ENCODE measurements around the gene ENTPD8. TPM values are rescaled to one million over a fixed set of nuclear protein-coding genes. Genes with fewer than 3 reads are reported as not detected.
"Not testable (repeated sequence)": the region's sequence is repeated elsewhere in the genome, so short reads cannot be mapped to it uniquely, and the experiment has no call there.

The ENTPD8 gene
- total and polyA plus RNA-seq, 2 donors: 0.14 to 3.8 TPM

DNA sequence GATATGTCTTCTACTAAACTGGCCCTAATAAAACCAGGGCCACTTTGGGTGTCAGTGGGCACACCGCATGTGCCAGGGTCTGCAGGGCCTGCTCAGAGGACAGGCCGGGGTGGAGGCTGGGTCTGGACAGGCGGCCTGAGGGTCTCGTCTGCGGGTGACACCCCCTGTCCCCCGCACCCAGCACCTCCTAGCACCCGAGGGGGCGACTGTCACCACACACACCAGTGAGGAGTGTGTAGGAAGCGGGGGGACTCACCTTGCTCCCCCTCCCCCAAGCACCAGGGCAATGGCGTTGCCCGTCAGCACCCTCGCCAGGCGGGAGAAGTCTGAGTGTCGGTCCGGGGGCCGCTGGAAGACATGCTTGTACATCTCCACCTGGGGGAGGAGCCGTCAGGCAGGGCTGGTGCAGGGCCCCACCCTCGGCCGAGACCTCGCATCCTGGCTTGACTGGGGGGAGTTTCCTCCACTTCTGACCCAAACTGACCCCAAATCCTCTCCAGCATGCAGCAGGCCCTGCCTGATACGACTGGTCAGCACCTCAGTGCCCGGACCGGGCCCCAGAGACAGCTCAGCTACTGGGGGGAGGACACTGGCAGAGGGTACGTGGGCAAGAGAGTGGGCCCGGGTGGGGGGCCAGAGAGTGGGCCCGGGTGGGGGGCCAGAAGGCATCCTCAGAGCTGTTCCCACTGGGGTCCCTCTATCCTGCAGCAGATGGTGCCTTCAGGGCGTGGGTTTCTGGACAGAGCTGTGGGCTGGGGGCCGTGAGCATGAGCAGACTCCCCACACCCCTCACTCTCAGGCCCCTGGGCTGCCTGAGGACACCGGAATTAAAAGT, 36.8 kb upstream of the ENTPD8 start:
- no peak overlapping the region for H3K27ac ChIP-seq (ENCODE audit: low read depth in 1 of 2, low read length in 1 of 2)
- no peaks in the 10 kb centered on the region for H3K36me3 ChIP-seq (ENCODE audit: control insufficient read depth in 2 of 2, insufficient read depth in 2 of 2, low read length in 1 of 2)
- peaks cover 0 to 3% of the 10 kb centered on the region in 2 donors for H3K4me1 ChIP-seq (ENCODE audit: control insufficient read depth in 2 of 2, insufficient read depth in 2 of 2, low read length in 2 of 2)
- no peak for DNase-seq (ENCODE audit: low read depth in 6 of 9, low spot score in 9 of 9)
- H3K27me3 ChIP-seq (ENCODE audit: control insufficient read depth in 2 of 2, insufficient read depth in 1 of 2, low read length in 1 of 2): peaks cover 0 to 8% of the 10 kb centered on the region in 2 donors
- peaks cover 3 to 25% of the 10 kb centered on the region in 2 donors for H3K9me3 ChIP-seq (ENCODE audit: control insufficient read depth in 2 of 2, insufficient read depth in 1 of 2, low read length in 1 of 2)
- 96% methylated on average over 29 of the region's 29 CpGs for WGBS
- no peak overlapping the region for H3K4me3 ChIP-seq (ENCODE audit: low read length in 2 of 2)

DNA sequence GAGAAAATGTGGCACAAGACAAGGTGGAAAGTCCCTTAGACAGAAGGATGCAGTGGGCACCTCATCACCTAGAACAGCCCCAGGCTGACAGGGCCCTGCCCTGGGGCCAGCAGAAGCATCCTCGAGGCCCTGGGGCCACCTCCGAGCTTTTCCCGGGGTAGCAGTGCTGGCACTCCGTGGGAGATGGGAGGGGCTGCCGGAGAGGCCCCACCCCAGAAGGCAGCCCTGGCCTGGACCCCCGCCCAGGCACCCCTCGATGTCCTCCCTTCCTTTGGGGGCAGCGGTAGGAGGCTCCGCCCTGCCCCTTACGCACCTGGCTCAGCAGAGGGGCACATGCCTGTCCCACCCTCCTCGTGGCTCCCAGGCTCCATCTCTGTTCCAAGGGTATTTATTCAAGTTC, 35.7 kb upstream of the ENTPD8 start:
- WGBS: 96% methylated on average over 11 of the region's 11 CpGs

DNA sequence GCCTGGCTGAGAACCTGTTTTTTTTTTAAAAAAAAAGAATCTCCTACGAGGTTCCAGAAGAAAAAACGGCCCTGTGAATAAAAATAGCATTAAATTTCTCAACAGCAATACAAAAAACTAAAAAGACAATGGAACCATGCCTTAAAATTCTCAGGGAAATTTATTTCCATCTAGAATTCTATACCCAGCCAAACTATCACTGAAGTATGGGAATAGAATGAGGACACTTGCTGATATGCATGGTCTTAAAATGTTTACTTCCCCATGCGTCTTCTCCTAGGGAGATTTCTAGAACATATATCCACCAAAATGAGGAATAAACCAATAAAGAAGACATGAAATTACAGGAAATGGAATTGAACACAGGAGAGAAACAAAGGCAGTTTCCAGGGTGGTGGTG, 34.5 kb upstream of the ENTPD8 start:
- no peak overlapping the region for H3K4me3 ChIP-seq (ENCODE audit: low read length in 2 of 2)
- 93% methylated on average over 3 of the region's 3 CpGs for WGBS
- H3K27ac ChIP-seq (ENCODE audit: low read depth in 1 of 2, low read length in 1 of 2): no peak overlapping the region
- peaks cover 0 to 5% of the 10 kb centered on the region in 2 donors for H3K27me3 ChIP-seq (ENCODE audit: control insufficient read depth in 2 of 2, insufficient read depth in 1 of 2, low read length in 1 of 2)
- peaks cover 0 to 3% of the 10 kb centered on the region in 2 donors for H3K4me1 ChIP-seq (ENCODE audit: control insufficient read depth in 2 of 2, insufficient read depth in 2 of 2, low read length in 2 of 2)
- peaks cover 3 to 29% of the 10 kb centered on the region in 2 donors for H3K9me3 ChIP-seq (ENCODE audit: control insufficient read depth in 2 of 2, insufficient read depth in 1 of 2, low read length in 1 of 2)
- no peak for DNase-seq (ENCODE audit: low read depth in 6 of 9, low spot score in 9 of 9)
- H3K36me3 ChIP-seq (ENCODE audit: control insufficient read depth in 2 of 2, insufficient read depth in 2 of 2, low read length in 1 of 2): no peaks in the 10 kb centered on the region

More for the DNA sequence above, 35.7 kb upstream of the ENTPD8 start:
- Histone ChIP-seq H3K27me3 (ENCODE audit: control insufficient read depth in 2 of 2, insufficient read depth in 1 of 2, low read length in 1 of 2) (peaks cover 0 to 4% of the 10 kb centered on the region in 2 donors), H3K27ac (ENCODE audit: low read depth in 1 of 2, low read length in 1 of 2) (no peak overlapping the region), H3K9me3 (ENCODE audit: control insufficient read depth in 2 of 2, insufficient read depth in 1 of 2, low read length in 1 of 2) (peaks cover 3 to 29% of the 10 kb centered on the region in 2 donors), H3K36me3 (ENCODE audit: control insufficient read depth in 2 of 2, insufficient read depth in 2 of 2, low read length in 1 of 2) (no peaks in the 10 kb centered on the region), H3K4me1 (ENCODE audit: control insufficient read depth in 2 of 2, insufficient read depth in 2 of 2, low read length in 2 of 2) (peaks cover 0 to under 1% of the 10 kb centered on the region in 2 donors), H3K4me3 (ENCODE audit: low read length in 2 of 2) (no peak overlapping the region)
- no peak for DNase-seq (ENCODE audit: low read depth in 6 of 9, low spot score in 9 of 9)

DNA sequence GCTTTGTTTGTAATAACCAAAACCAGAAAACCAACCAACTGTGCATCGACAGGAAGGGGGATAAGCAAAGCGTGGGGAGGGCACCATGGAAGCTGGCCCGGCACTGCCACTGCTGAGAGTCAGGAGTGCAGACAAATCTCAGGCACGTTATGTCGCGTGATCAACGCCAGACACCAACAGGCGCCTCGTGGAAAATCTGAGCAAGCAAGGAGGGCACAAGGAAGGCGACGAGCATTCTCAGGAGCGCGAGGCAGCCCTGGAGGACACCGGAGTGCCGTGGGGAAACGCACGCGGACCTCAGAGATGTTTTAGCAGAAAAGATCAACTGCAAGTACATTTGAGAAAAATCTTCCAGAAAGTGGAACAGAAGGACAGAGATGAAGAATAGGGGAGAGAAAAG, 33.1 kb upstream of the ENTPD8 start:
- DNase-seq (ENCODE audit: low read depth in 6 of 9, low spot score in 9 of 9): no peak
- Histone ChIP-seq H3K27me3 (ENCODE audit: control insufficient read depth in 2 of 2, insufficient read depth in 1 of 2, low read length in 1 of 2) (peaks cover 3 to 5% of the 10 kb centered on the region in 2 donors), H3K9me3 (ENCODE audit: control insufficient read depth in 2 of 2, insufficient read depth in 1 of 2, low read length in 1 of 2) (peaks cover 3 to 29% of the 10 kb centered on the region in 2 donors), H3K27ac (ENCODE audit: low read depth in 1 of 2, low read length in 1 of 2) (no peak overlapping the region), H3K36me3 (ENCODE audit: control insufficient read depth in 2 of 2, insufficient read depth in 2 of 2, low read length in 1 of 2) (no peaks in the 10 kb centered on the region), H3K4me1 (ENCODE audit: control insufficient read depth in 2 of 2, insufficient read depth in 2 of 2, low read length in 2 of 2) (peaks cover 0 to 4% of the 10 kb centered on the region in 2 donors), H3K4me3 (ENCODE audit: low read length in 2 of 2) (no peak overlapping the region)
- WGBS: 97% methylated on average over 18 of the region's 18 CpGs

DNA sequence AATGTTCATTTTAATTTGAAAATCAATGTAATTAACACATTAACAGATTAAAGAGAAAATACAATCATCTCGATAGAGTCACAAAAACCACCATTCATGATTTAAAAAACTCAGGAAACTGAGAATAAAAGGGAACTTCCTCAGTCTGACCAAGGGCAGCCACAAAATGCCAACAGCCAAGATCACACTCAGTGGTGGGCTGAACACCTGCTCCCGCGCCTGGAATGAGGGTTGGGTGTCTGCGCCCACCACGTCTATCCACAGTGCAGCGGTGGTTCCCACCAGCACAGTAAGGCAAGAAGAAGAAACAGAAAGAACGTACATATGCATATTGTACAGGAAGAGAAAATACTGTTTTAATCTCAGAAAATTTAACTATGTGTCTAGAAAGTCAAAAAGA, 29.6 kb upstream of the ENTPD8 start:
- Histone ChIP-seq H3K27me3 (ENCODE audit: control insufficient read depth in 2 of 2, insufficient read depth in 1 of 2, low read length in 1 of 2) (peaks cover 9% of the 10 kb centered on the region in 2 donors), H3K36me3 (ENCODE audit: control insufficient read depth in 2 of 2, insufficient read depth in 2 of 2, low read length in 1 of 2) (no peaks in the 10 kb centered on the region), H3K27ac (ENCODE audit: low read depth in 1 of 2, low read length in 1 of 2) (no peak overlapping the region), H3K4me1 (ENCODE audit: control insufficient read depth in 2 of 2, insufficient read depth in 2 of 2, low read length in 2 of 2) (peaks cover 0 to 4% of the 10 kb centered on the region in 2 donors), H3K9me3 (ENCODE audit: control insufficient read depth in 2 of 2, insufficient read depth in 1 of 2, low read length in 1 of 2) (peaks cover 1 to 21% of the 10 kb centered on the region in 2 donors), H3K4me3 (ENCODE audit: low read length in 2 of 2) (no peak overlapping the region)
- 4% methylated on average over 7 of the region's 7 CpGs for WGBS
- DNase-seq (ENCODE audit: low read depth in 6 of 9, low spot score in 9 of 9): peak in 1 of 9 donors; percentile 37

DNA sequence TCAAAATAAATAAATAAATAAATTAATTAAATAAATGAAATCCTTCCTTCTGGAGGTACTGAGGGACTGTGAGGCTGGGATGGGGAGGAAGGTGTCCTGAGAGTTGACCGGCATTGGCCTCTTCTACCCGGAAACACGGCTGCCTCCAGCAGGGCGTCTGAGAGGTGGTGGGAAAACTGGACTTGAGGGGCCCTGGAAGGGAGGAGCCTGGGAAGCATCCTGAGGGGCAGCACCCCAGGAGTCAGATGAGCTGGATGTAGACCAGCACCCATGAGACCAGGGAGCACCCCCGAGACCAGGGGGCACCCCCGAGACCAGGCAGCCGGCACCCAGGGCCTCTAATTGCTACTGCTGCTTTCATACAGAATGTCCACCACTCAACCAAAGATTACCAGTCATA, 26.7 kb upstream of the ENTPD8 start:
- no peak for DNase-seq (ENCODE audit: low read depth in 6 of 9, low spot score in 9 of 9)

DNA sequence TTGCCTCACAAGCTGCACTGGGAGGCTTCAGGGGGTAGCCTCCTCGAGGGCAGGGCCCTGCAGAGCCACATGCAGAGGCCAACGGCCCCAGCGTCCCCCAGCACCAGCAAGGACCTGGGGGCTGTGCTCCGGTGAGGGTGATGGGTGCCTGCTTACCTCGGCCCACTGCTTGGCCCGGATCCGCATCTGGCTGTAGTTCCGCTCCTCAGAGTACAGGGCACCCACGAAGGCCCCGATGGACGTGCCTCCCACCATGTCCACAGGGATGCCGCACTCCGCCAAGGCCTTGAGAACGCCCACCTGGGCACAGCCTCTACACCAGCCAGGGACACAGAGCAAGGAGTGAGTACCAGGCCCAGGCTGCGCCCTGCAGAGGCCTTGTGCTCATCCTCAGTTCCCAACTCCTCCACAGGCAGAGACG, 26.0 kb upstream of the ENTPD8 start:
- 97% methylated on average over 16 of the region's 16 CpGs for WGBS
- H3K27ac ChIP-seq (ENCODE audit: low read depth in 1 of 2, low read length in 1 of 2): no peak overlapping the region
- no peak for DNase-seq (ENCODE audit: low read depth in 6 of 9, low spot score in 9 of 9)
- H3K4me1 ChIP-seq (ENCODE audit: control insufficient read depth in 2 of 2, insufficient read depth in 2 of 2, low read length in 2 of 2): peaks cover 13 to 21% of the 10 kb centered on the region in 2 donors
- no peaks in the 10 kb centered on the region for H3K36me3 ChIP-seq (ENCODE audit: control insufficient read depth in 2 of 2, insufficient read depth in 2 of 2, low read length in 1 of 2)
- no peak overlapping the region for H3K4me3 ChIP-seq (ENCODE audit: low read length in 2 of 2)
- peaks cover 9 to 13% of the 10 kb centered on the region in 2 donors for H3K27me3 ChIP-seq (ENCODE audit: control insufficient read depth in 2 of 2, insufficient read depth in 1 of 2, low read length in 1 of 2)
- no peaks in the 10 kb centered on the region for H3K9me3 ChIP-seq (ENCODE audit: control insufficient read depth in 2 of 2, insufficient read depth in 1 of 2, low read length in 1 of 2)

More for the DNA sequence above, 26.7 kb upstream of the ENTPD8 start:
- 98% methylated on average over 7 of the region's 7 CpGs for WGBS
- peaks cover 9 to 13% of the 10 kb centered on the region in 2 donors for H3K27me3 ChIP-seq (ENCODE audit: control insufficient read depth in 2 of 2, insufficient read depth in 1 of 2, low read length in 1 of 2)
- no peaks in the 10 kb centered on the region for H3K36me3 ChIP-seq (ENCODE audit: control insufficient read depth in 2 of 2, insufficient read depth in 2 of 2, low read length in 1 of 2)
- H3K4me1 ChIP-seq (ENCODE audit: control insufficient read depth in 2 of 2, insufficient read depth in 2 of 2, low read length in 2 of 2): peaks cover 6 to 13% of the 10 kb centered on the region in 2 donors
- no peak overlapping the region for H3K4me3 ChIP-seq (ENCODE audit: low read length in 2 of 2)
- H3K27ac ChIP-seq (ENCODE audit: low read depth in 1 of 2, low read length in 1 of 2): no peak overlapping the region
- peaks cover 0 to 3% of the 10 kb centered on the region in 2 donors for H3K9me3 ChIP-seq (ENCODE audit: control insufficient read depth in 2 of 2, insufficient read depth in 1 of 2, low read length in 1 of 2)

DNA sequence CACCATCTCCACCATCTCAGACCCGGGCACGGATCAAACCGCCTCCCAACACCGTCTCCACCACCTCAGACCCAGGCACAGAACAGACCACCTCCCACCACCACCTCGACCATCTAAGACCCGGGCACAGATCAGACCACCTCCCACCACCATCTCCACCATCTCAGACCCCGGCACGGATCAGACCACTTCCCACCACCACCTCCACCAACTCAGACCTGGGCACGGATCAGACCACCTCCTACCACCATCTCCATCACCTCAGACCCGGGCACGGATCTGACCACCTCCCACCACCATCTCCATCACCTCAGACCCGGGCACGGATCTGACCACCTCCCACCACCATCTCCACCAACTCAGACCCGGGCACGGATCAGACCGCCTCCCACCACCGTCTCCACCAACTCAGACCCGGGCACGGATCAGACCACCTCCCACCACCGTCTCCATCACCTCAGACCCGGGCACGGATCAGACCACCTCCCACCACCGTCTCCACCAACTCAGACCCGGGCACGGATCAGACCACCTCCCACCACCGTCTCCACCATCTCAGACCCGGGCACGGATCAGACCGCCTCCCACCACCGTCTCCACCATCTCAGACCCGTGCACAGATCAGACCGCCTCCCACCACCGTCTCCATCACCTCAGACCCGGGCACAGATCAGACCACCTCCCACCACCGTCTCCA, 25.4 kb upstream of the ENTPD8 start:
- not testable (repeated sequence) for H3K36me3 ChIP-seq (ENCODE audit: control insufficient read depth in 2 of 2, insufficient read depth in 2 of 2, low read length in 1 of 2); H3K4me3 ChIP-seq (ENCODE audit: low read length in 2 of 2); H3K27ac ChIP-seq (ENCODE audit: low read depth in 1 of 2, low read length in 1 of 2); DNase-seq (ENCODE audit: low read depth in 6 of 9, low spot score in 9 of 9); H3K9me3 ChIP-seq (ENCODE audit: control insufficient read depth in 2 of 2, insufficient read depth in 1 of 2, low read length in 1 of 2)
- Histone ChIP-seq H3K27me3 (ENCODE audit: control insufficient read depth in 2 of 2, insufficient read depth in 1 of 2, low read length in 1 of 2) (peaks cover 9 to 13% of the 10 kb centered on the region in 2 donors), H3K4me1 (ENCODE audit: control insufficient read depth in 2 of 2, insufficient read depth in 2 of 2, low read length in 2 of 2) (peaks cover 15 to 27% of the 10 kb centered on the region in 2 donors)
- 98% methylated on average over 35 of the region's 35 CpGs for WGBS
